H9 (cell line): ENCODE results near the gene ETNK2. TPM values are rescaled to one million over a fixed set of nuclear protein-coding genes. Genes with fewer than 3 reads are reported as not detected.

Experiments used
- DNase-seq: peaks from one replicate; pipeline ENCODE4 v3.0.0-alpha.2; 2017
- H2AFZ ChIP-seq: one replicate; pipeline ENCODE4 v1.6.1; 2013; ENCODE audit warnings: mild to moderate bottlenecking, low read length, control low read depth, moderate library complexity
- H2AK5ac ChIP-seq: 2 replicates; pipeline ENCODE4 v1.6.1; 2013; ENCODE audit warnings: low read length, control low read depth, mixed read lengths; ENCODE audit not compliant: insufficient read length
- H2BK120ac ChIP-seq: one replicate; pipeline ENCODE4 v1.6.1; 2013; ENCODE audit warnings: low read depth, mild to moderate bottlenecking, low read length, control low read depth, inconsistent platforms; ENCODE audit not compliant: poor library complexity, severe bottlenecking
- H2BK12ac ChIP-seq: 2 replicates; pipeline ENCODE4 v1.6.1; 2013; ENCODE audit warnings: low read length, control low read depth, mixed read lengths, low read depth; ENCODE audit not compliant: insufficient read length
- H2BK15ac ChIP-seq: 2 replicates; pipeline ENCODE4 v1.6.1; 2013; ENCODE audit warnings: low read depth, low read length, control low read depth
- H2BK20ac ChIP-seq: one replicate; pipeline ENCODE4 v1.6.1; 2013; ENCODE audit warnings: low read depth, mild to moderate bottlenecking, low read length, control low read depth, inconsistent platforms; ENCODE audit not compliant: poor library complexity, severe bottlenecking
- H2BK5ac ChIP-seq: 2 replicates; pipeline ENCODE4 v1.6.1; 2013; ENCODE audit warnings: low read length, control low read depth, mixed read lengths; ENCODE audit not compliant: insufficient read length
- H3K14ac ChIP-seq: 2 replicates; pipeline ENCODE4 v1.6.1; 2013; ENCODE audit warnings: low read length, control low read depth; ENCODE audit not compliant: insufficient read depth
- H3K18ac ChIP-seq: 2 replicates; pipeline ENCODE4 v1.6.1; 2013; ENCODE audit warnings: low read depth, mild to moderate bottlenecking, mixed read lengths, low read length, control low read depth; ENCODE audit not compliant: insufficient read length
- H3K23ac ChIP-seq: 2 replicates; pipeline ENCODE4 v1.6.1; 2013; ENCODE audit warnings: low read length, control low read depth, mixed read lengths, low read depth; ENCODE audit not compliant: insufficient read length
- H3K23me2 ChIP-seq: 2 replicates; pipeline ENCODE4 v1.6.1; 2013; ENCODE audit warnings: low read depth, mild to moderate bottlenecking, mixed read lengths, low read length, control low read depth; ENCODE audit not compliant: insufficient read length, poor library complexity, severe bottlenecking
- H3K27ac ChIP-seq: 2 replicates; pipeline ENCODE4 v1.5.1; 2013; ENCODE audit warnings: low read length, control low read depth, mixed read lengths, low read depth; ENCODE audit not compliant: insufficient read length
- H3K27me3 ChIP-seq: 2 replicates; pipeline ENCODE4 v1.6.1; 2013; ENCODE audit warnings: low read length, control low read depth, inconsistent platforms; ENCODE audit not compliant: insufficient read depth
- H3K4ac ChIP-seq: 2 replicates; pipeline ENCODE4 v1.6.1; 2013; ENCODE audit warnings: low read depth, mild to moderate bottlenecking, control low read depth, inconsistent platforms, low read length, moderate library complexity
- H3K4me1 ChIP-seq: 2 replicates; pipeline ENCODE4 v1.6.1; 2013; ENCODE audit warnings: low read length, control low read depth, inconsistent platforms; ENCODE audit not compliant: insufficient read depth
- H3K4me2 ChIP-seq: 2 replicates; pipeline ENCODE4 v1.6.1; 2013; ENCODE audit warnings: low read length, control low read depth, mixed read lengths; ENCODE audit not compliant: insufficient read length, insufficient read depth
- H3K56ac ChIP-seq: 2 replicates; pipeline ENCODE4 v1.6.1; 2013; ENCODE audit warnings: low read depth, mild to moderate bottlenecking, mixed read lengths, low read length, control low read depth; ENCODE audit not compliant: insufficient read length
- H3K79me1 ChIP-seq: 2 replicates; pipeline ENCODE4 v1.6.1; 2013; ENCODE audit warnings: low read depth, mild to moderate bottlenecking, moderate library complexity, low read length, control low read depth, inconsistent platforms; ENCODE audit not compliant: insufficient read depth, poor library complexity, severe bottlenecking
- H3K79me2 ChIP-seq: 2 replicates; pipeline ENCODE4 v1.6.1; 2013; ENCODE audit warnings: low read length, control low read depth, inconsistent platforms; ENCODE audit not compliant: insufficient read depth
- H3K9ac ChIP-seq: 2 replicates; pipeline ENCODE4 v1.6.1; 2013; ENCODE audit warnings: low read length, control low read depth, mixed read lengths; ENCODE audit not compliant: insufficient read length; ENCODE audit errors: extremely low read depth
- H3K9me3 ChIP-seq: one replicate; pipeline ENCODE4 v1.6.1; 2013; ENCODE audit warnings: low read depth, low read length, inconsistent platforms; ENCODE audit not compliant: control insufficient read depth
- H3T11ph ChIP-seq: one replicate; pipeline ENCODE4 v1.6.1; 2013; ENCODE audit warnings: mild to moderate bottlenecking, low read length, control low read depth, inconsistent platforms
- H4K20me1 ChIP-seq: one replicate; pipeline ENCODE4 v1.6.1; 2013; ENCODE audit not compliant: control insufficient read depth, insufficient read length, insufficient read depth
- H4K5ac ChIP-seq: 2 replicates; pipeline ENCODE4 v1.6.1; 2013; ENCODE audit warnings: low read depth, mild to moderate bottlenecking, mixed read lengths, low read length, control low read depth; ENCODE audit not compliant: insufficient read length
- H4K8ac ChIP-seq: replicated peaks from 2 replicates; pipeline ENCODE4 v1.6.1; 2013; ENCODE audit warnings: low read length, control low read depth, mixed read lengths, low read depth; ENCODE audit not compliant: insufficient read length
- H4K91ac ChIP-seq: 2 replicates; pipeline ENCODE4 v1.6.1; 2013; ENCODE audit warnings: low read depth, mild to moderate bottlenecking, moderate library complexity, mixed read lengths, low read length, control low read depth; ENCODE audit not compliant: insufficient read length
- H3K27ac Mint-ChIP-seq, 3 experiments: 2 replicates in 2 of 3; 3 replicates in 1 of 3; pipeline ENCODE4 v1.8.0; 2020 to 2021; ENCODE audit warnings: mixed read lengths in 3 of 3, mild to moderate bottlenecking in 1 of 3, moderate library complexity in 1 of 3
- H3K27me3 Mint-ChIP-seq: 2 replicates; pipeline ENCODE4 v1.8.0; 2021; ENCODE audit warnings: low read depth, mild to moderate bottlenecking, moderate library complexity, mixed read lengths
- H3K36me3 Mint-ChIP-seq, 3 experiments: 2 replicates in 2 of 3; 3 replicates in 1 of 3; pipeline ENCODE4 v1.8.0; 2020 to 2021; ENCODE audit warnings: low read depth in 3 of 3, mixed read lengths in 3 of 3; ENCODE audit not compliant: insufficient read depth in 1 of 3
- H3K4me1 Mint-ChIP-seq, 2 experiments: 2 replicates each; pipeline ENCODE4 v1.8.0; 2020; ENCODE audit warnings: mixed read lengths in 2 of 2
- H3K4me3 Mint-ChIP-seq, 2 experiments: 2 replicates in 1 of 2; 3 replicates in 1 of 2; pipeline ENCODE4 v1.8.0; 2020 to 2021; ENCODE audit warnings: mild to moderate bottlenecking in 2 of 2, mixed read lengths in 2 of 2, moderate library complexity in 1 of 2
- H3K9me3 Mint-ChIP-seq, 2 experiments: 2 replicates in 1 of 2; 3 replicates in 1 of 2; pipeline ENCODE4 v1.8.0; 2020; ENCODE audit warnings: mild to moderate bottlenecking in 2 of 2, mixed read lengths in 2 of 2, moderate library complexity in 1 of 2
- CTCF ChIP-seq: fragments of 200-600 bp; sonication (generic); conservative IDR thresholded peaks from 3 replicates; pipeline ENCODE4 v1.8.0; 2021; ENCODE audit warnings: antibody characterized with exemption, mild to moderate bottlenecking
- WGBS: extraction: QIAGEN DNeasy Blood & Tissue Kit; methylation state at CpG from one replicate; pipeline ENCODE4 v1.1.7; 2013; ENCODE audit warnings: missing lambda C conversion rate, low lambda C conversion rate, mixed read lengths; ENCODE audit not compliant: insufficient read length; ENCODE audit errors: extremely low coverage; 5-methylcytosine and 5-hydroxymethylcytosine counted together
- total RNA-seq: library from RNA; stranded (reverse); gene quantifications from 2 replicates; pipeline ENCODE4 v1.2.1, GENCODE V29; 2021

ETNK2 gene
- total RNA-seq, 1 experiment from 2014 or later = 17.6 TPM

GRCh38 chr1:204112876-204113730 lies 38.7 kb downstream of the ETNK2 start:
- Histone ChIP-seq H2BK120ac (no peak overlapping the region), H4K5ac (no peak overlapping the region), H3K27me3 (no peaks in the 10 kb centered on the region), H2BK5ac (no peak overlapping the region), H3K9ac (no peak overlapping the region), H3K4me1 (peaks cover 9% of the 10 kb centered on the region; the same call in 1 of the 2 replicates), H2AK5ac (no peak overlapping the region), H2AFZ (no peak overlapping the region), H4K20me1 (peaks cover 3% of the 10 kb centered on the region), H3K79me2 (peaks cover 25% of the 10 kb centered on the region; the same call in 1 of the 2 replicates), H3K14ac (no peak overlapping the region), H2BK15ac (no peak overlapping the region), H4K91ac (no peak overlapping the region), H3K4me2 (no peak overlapping the region), H3K27ac (no peak overlapping the region), H3K79me1 (peaks cover 8% of the 10 kb centered on the region), H2BK20ac (no peak overlapping the region), H3K9me3 (no peaks in the 10 kb centered on the region), H3T11ph (no peak overlapping the region), H3K23ac (no peak overlapping the region), H3K56ac (no peak overlapping the region), H3K23me2 (no peaks in the 10 kb centered on the region), H4K8ac (no peak overlapping the region), H2BK12ac (no peak overlapping the region), H3K4ac (no peak overlapping the region), H3K18ac (no peak overlapping the region)
- no peaks in the 10 kb centered on the region for H3K9me3 Mint-ChIP-seq
- no peaks in the 10 kb centered on the region for H3K27me3 Mint-ChIP-seq
- TF ChIP-seq CTCF = peak; percentile 29; the same call in 1 of the 3 replicates
- H3K36me3 Mint-ChIP-seq = peaks cover 31 to 46% (median 40%) of the 10 kb centered on the region in 3 experiments
- H3K4me1 Mint-ChIP-seq = peaks cover 41 to 43% of the 10 kb centered on the region in 2 experiments
- DNase-seq = no peak
- peak overlapping the region; percentile 47 to 85 (median 85); a peak in 6 of 7 replicates for H3K27ac Mint-ChIP-seq
- WGBS = no CpG with 5 or more reads among the region's 11 CpGs
- no peak overlapping the region for H3K4me3 Mint-ChIP-seq
